ENCODE measurements around the gene GPR157. TPM values are rescaled to one million over a fixed set of nuclear protein-coding genes. Genes with fewer than 3 reads are reported as not detected.
A peak's percentile ranks its signal among the peaks of the same experiment; 100 is the strongest.

The GPR157 gene
- total and polyA plus RNA-seq, 2 of the 13 experiments (the other 11 are each of a cell fraction or from before 2014, with no cell fraction given): 10.1 to 19.2 TPM

GRCh38 chr1:9100471-9101043 lies 28.3 kb downstream of the GPR157 start (continued):
- peak; percentile 59; the same call in 1 of the 2 replicates for TF ChIP-seq NR2C2 (CRISPR knock-in tag; IDR thresholded peaks at IDR 0.05; ENCODE audit: borderline replicate concordance)
- no peak for TF ChIP-seq NONO (IDR thresholded peaks at IDR 0.05)
- no peak for TF ChIP-seq NONO (CRISPR knock-in tag; conservative IDR thresholded peaks at IDR 0.05)
- no peak for TF ChIP-seq SETDB1 (CRISPR knock-in tag; IDR thresholded peaks at IDR 0.05; ENCODE audit: borderline replicate concordance)
- TF ChIP-seq JUND (CRISPR knock-in tag; IDR thresholded peaks at IDR 0.05): no peak
- TF ChIP-seq HNRNPLL (IDR thresholded peaks at IDR 0.05; ENCODE audit: low read depth, low read length, poor library complexity, severe bottlenecking): no peak
- peak in 1 of 2 experiments; percentile 68; a peak in 2 of 4 replicates for TF ChIP-seq EP300 (IDR thresholded peaks at IDR 0.05; ENCODE audit: low read depth in 2 of 2, low read length in 2 of 2)
- no peak for TF ChIP-seq EP300 (CRISPR knock-in tag; IDR thresholded peaks at IDR 0.05; ENCODE audit: borderline replicate concordance)
- TF ChIP-seq GLMP (CRISPR knock-in tag; IDR thresholded peaks at IDR 0.05; ENCODE audit: borderline replicate concordance): no peak
- peak; percentile 7; the same call in 1 of the 2 replicates for TF ChIP-seq TCF7 (IDR thresholded peaks at IDR 0.05; ENCODE audit: low read depth)
- 0 out of 2 replicates have a peak, but pooled peaks have one; percentile 22 for TF ChIP-seq ZNF556 (CRISPR knock-in tag; IDR thresholded peaks at IDR 0.05; ENCODE audit: borderline replicate concordance)
- TF ChIP-seq TCF7L2 (IDR thresholded peaks at IDR 0.05; ENCODE audit: low read depth, low read length): no peak
- TF ChIP-seq ZFP36L2 (CRISPR knock-in tag; IDR thresholded peaks at IDR 0.05): no peak
- TF ChIP-seq ZIK1 (CRISPR knock-in tag; IDR thresholded peaks at IDR 0.05; ENCODE audit: borderline replicate concordance, low read depth): no peak
- TF ChIP-seq POLR2G (IDR thresholded peaks at IDR 0.05; ENCODE audit: low read depth, low read length): no peak
- no peak for TF ChIP-seq PHF8 (CRISPR knock-in tag; IDR thresholded peaks at IDR 0.05)
- no peak for TF ChIP-seq ZNF607 (CRISPR knock-in tag; IDR thresholded peaks at IDR 0.05; ENCODE audit: borderline replicate concordance)
- peak; percentile 65; the same call in 1 of the 2 replicates for TF ChIP-seq FOXA3 (CRISPR knock-in tag; IDR thresholded peaks at IDR 0.05)
- TF ChIP-seq ZC3H13 (CRISPR knock-in tag; IDR thresholded peaks at IDR 0.05): no peak
- TF ChIP-seq ZNF296 (CRISPR knock-in tag; conservative IDR thresholded peaks at IDR 0.05): no peak
- no peak for TF ChIP-seq MYPOP (CRISPR knock-in tag; IDR thresholded peaks at IDR 0.05)
- no peak for TF ChIP-seq TOE1 (CRISPR knock-in tag; IDR thresholded peaks at IDR 0.05)
- no peak for TF ChIP-seq ASH2L (IDR thresholded peaks at IDR 0.05; ENCODE audit: insufficient read length, low read depth, low read length)
- no peak for TF ChIP-seq ZNF17 (CRISPR knock-in tag; IDR thresholded peaks at IDR 0.05)
- no peak for TF ChIP-seq ZNF3 (CRISPR knock-in tag; IDR thresholded peaks at IDR 0.05)
- no peak for TF ChIP-seq GPN1 (CRISPR knock-in tag; IDR thresholded peaks at IDR 0.05; ENCODE audit: borderline replicate concordance)
- TF ChIP-seq MTA3 (CRISPR knock-in tag; IDR thresholded peaks at IDR 0.05): no peak

Data from HepG2 (cell line).